WTC11 (cell line): ENCODE data around the gene GRWD1. TPM values are rescaled to one million over a fixed set of nuclear protein-coding genes. Genes with fewer than 3 reads are reported as not detected.

ENCODE experiments used
- ATAC-seq: fragments of 200-7000 bp; cut with Tn5 transposase; 2 replicates; pipeline ENCODE4 v1.10.0; 2021; ENCODE audit warnings: mild to moderate bottlenecking, moderate library complexity
- CTCF ChIA-PET: fragments of 300-600 bp; sonication (Branson Sonifier 250); formaldehyde crosslinking; loops from one replicate; lab custom pipeline; 2021; ENCODE audit warnings: antibody characterized with exemption; lab: Charles Lee
- POLR2A ChIA-PET: fragments of 350-600 bp; sonication (Branson Sonifier 250); formaldehyde crosslinking; loops from one replicate; lab custom pipeline; 2021; ENCODE audit warnings: antibody characterized with exemption; lab: Charles Lee
- DNase-seq: peaks from one replicate; pipeline ENCODE4 v3.0.0; 2021; ENCODE audit warnings: low spot score
- H3K27ac Mint-ChIP-seq: 2 replicates; pipeline ENCODE4 v1.8.0; 2021; ENCODE audit warnings: mixed read lengths
- H3K27me3 Mint-ChIP-seq: 2 replicates; pipeline ENCODE4 v1.8.0; 2021; ENCODE audit warnings: low read depth, mild to moderate bottlenecking, moderate library complexity, mixed read lengths
- H3K36me3 Mint-ChIP-seq: 2 replicates; pipeline ENCODE4 v1.8.0; 2021; ENCODE audit warnings: mixed read lengths
- H3K4me1 Mint-ChIP-seq: 2 replicates; pipeline ENCODE4 v1.8.0; 2022; ENCODE audit warnings: mixed read lengths
- H3K4me3 Mint-ChIP-seq: 2 replicates; pipeline ENCODE4 v1.8.0; 2021; ENCODE audit warnings: mild to moderate bottlenecking, moderate library complexity, mixed read lengths
- H3K9me3 Mint-ChIP-seq: 2 replicates; pipeline ENCODE4 v1.8.0; 2021; ENCODE audit warnings: mixed read lengths
- ARID4B ChIP-seq: sonication (generic); formaldehyde crosslinking; IDR thresholded peaks from 2 replicates; pipeline ENCODE4 v1.8.0; 2023; ENCODE audit warnings: missing genetic modification reagents, mild to moderate bottlenecking, borderline replicate concordance
- CTCF ChIP-seq: fragments of 200-600 bp; IDR thresholded peaks from 2 replicates; pipeline ENCODE4 v1.8.0; 2022; ENCODE audit warnings: antibody characterized with exemption
- E2F1 ChIP-seq: sonication (generic); formaldehyde crosslinking; IDR thresholded peaks from 2 replicates; pipeline ENCODE4 v1.8.0; 2022; ENCODE audit warnings: mild to moderate bottlenecking, missing genetic modification reagents
- JAZF1 ChIP-seq: fragments of 250-450 bp; sonication (Bioruptor Pico); IDR thresholded peaks from 2 replicates; pipeline ENCODE4 v1.9.0; 2021; ENCODE audit warnings: moderate library complexity, mild to moderate bottlenecking, inconsistent platforms
- OVOL2 ChIP-seq: fragments of 250-450 bp; sonication (Bioruptor Pico); IDR thresholded peaks from 2 replicates; pipeline ENCODE4 v1.9.0; 2021; ENCODE audit warnings: mild to moderate bottlenecking, borderline replicate concordance
- PRDM15 ChIP-seq: sonication (generic); formaldehyde crosslinking; IDR thresholded peaks from 2 replicates; pipeline ENCODE4 v1.8.0; 2022; ENCODE audit warnings: missing genetic modification reagents
- SMAD4 ChIP-seq: sonication (generic); formaldehyde crosslinking; IDR thresholded peaks from 2 replicates; pipeline ENCODE4 v1.8.0; 2022; ENCODE audit warnings: mild to moderate bottlenecking, missing genetic modification reagents
- TEAD4 ChIP-seq: sonication (generic); formaldehyde crosslinking; IDR thresholded peaks from 2 replicates; pipeline ENCODE4 v1.8.0; 2022; ENCODE audit warnings: mild to moderate bottlenecking, missing genetic modification reagents
- TP53 ChIP-seq: sonication (generic); formaldehyde crosslinking; IDR thresholded peaks from 2 replicates; pipeline ENCODE4 v1.8.1; 2023; ENCODE audit warnings: mild to moderate bottlenecking, missing genetic modification reagents
- ZNF425 ChIP-seq: fragments of 250-450 bp; sonication (Bioruptor Pico); conservative IDR thresholded peaks from 2 replicates; pipeline ENCODE4 v1.9.0; 2021; ENCODE audit warnings: mild to moderate bottlenecking
- ZSCAN18 ChIP-seq: fragments of 250-450 bp; sonication (Bioruptor Pico); IDR thresholded peaks from 2 replicates; pipeline ENCODE4 v2.1.2; 2022; ENCODE audit warnings: mild to moderate bottlenecking, moderate library complexity
- total RNA-seq: library from RNA; stranded (reverse); gene quantifications from 3 replicates; pipeline ENCODE4 v1.2.3, GENCODE V29; 2021

The GRWD1 gene
- total RNA-seq, 1 experiment from 2014 or later, result 67.2 TPM

GRCh38 chr19:48476176-48476575 lies 30.4 kb downstream of the GRWD1 start (continued):
- TF ChIP-seq ARID4B (CRISPR knock-in tag) (no peak), ZSCAN18 (CRISPR knock-in tag) (no peak), JAZF1 (CRISPR knock-in tag) (no peak), ZNF425 (CRISPR knock-in tag) (no peak), SMAD4 (CRISPR knock-in tag) (no peak), TP53 (CRISPR knock-in tag) (no peak)

- Mint-ChIP-seq H3K4me3 (no peak overlapping the region), H3K9me3 (no peaks in the 10 kb centered on the region), H3K27ac (no peak overlapping the region), H3K4me1 (peaks cover 18% of the 10 kb centered on the region), H3K27me3 (no peaks in the 10 kb centered on the region), H3K36me3 (peaks cover 35% of the 10 kb centered on the region)
- ChIA-PET POLR2A (no interaction called here), CTCF (interaction anchor here (2.0 kb wide), 1 partner anchor 12 kb away, joined by 7 read pairs; no protein-coding TSS in a partner anchor)
- no peak for DNase-seq
- TF ChIP-seq TEAD4, result no peak
- TF ChIP-seq PRDM15 (CRISPR knock-in tag), result no peak
- no peak for TF ChIP-seq OVOL2
- no peak for TF ChIP-seq E2F1 (CRISPR knock-in tag)
- TF ChIP-seq CTCF, result no peak
- ATAC-seq, result no peak
These were observed 31.4 kb downstream of the GRWD1 start for GRCh38 chr19:48477067-48477685.
